ENCODE measurements around the gene SOX4. TPM values are rescaled to one million over a fixed set of nuclear protein-coding genes. Genes with fewer than 3 reads are reported as not detected.

Gene SOX4
- total RNA-seq, 1 donor from 2014 or later = 10.4 TPM

GRCh38 chr6:21616005-21616404 is 22.5 kb downstream of the SOX4 start:
- no peaks in the 10 kb centered on the region for H3K4me1 ChIP-seq
- no peak overlapping the region for H3K27ac ChIP-seq
- no peaks in the 10 kb centered on the region for H3K27me3 ChIP-seq
- no peak for TF ChIP-seq CTCF (IDR thresholded peaks at IDR 0.05)
- H3K4me3 ChIP-seq = no peak overlapping the region
- H3K36me3 ChIP-seq = no peaks in the 10 kb centered on the region
- no peak for DNase-seq (ENCODE audit: low spot score in 2 of 2)
- H3K9me3 ChIP-seq = no peaks in the 10 kb centered on the region
- intact Hi-C loops (cut with DNase I) = no loop called here

GRCh38 chr6:21625642-21626041 is 32.1 kb downstream of the SOX4 start:
- Histone ChIP-seq H3K27me3 (no peaks in the 10 kb centered on the region), H3K9me3 (no peaks in the 10 kb centered on the region), H3K4me3 (no peak overlapping the region), H3K4me1 (no peaks in the 10 kb centered on the region), H3K27ac (no peak overlapping the region), H3K36me3 (no peaks in the 10 kb centered on the region)
- intact Hi-C loops (cut with DNase I) = no loop called here
- no peak for TF ChIP-seq CTCF (IDR thresholded peaks at IDR 0.05)
- no peak for DNase-seq (ENCODE audit: low spot score in 2 of 2)

GRCh38 chr6:21626756-21627155 is 33.2 kb downstream of the SOX4 start:
- H3K27me3 ChIP-seq = no peaks in the 10 kb centered on the region
- H3K9me3 ChIP-seq = no peaks in the 10 kb centered on the region
- H3K4me1 ChIP-seq = no peaks in the 10 kb centered on the region
- intact Hi-C loops (cut with DNase I) = no loop called here
- H3K4me3 ChIP-seq = no peak overlapping the region
- DNase-seq (ENCODE audit: low spot score in 2 of 2) = no peak
- H3K36me3 ChIP-seq = no peaks in the 10 kb centered on the region
- no peak overlapping the region for H3K27ac ChIP-seq
- TF ChIP-seq CTCF (IDR thresholded peaks at IDR 0.05) = no peak

DNA sequence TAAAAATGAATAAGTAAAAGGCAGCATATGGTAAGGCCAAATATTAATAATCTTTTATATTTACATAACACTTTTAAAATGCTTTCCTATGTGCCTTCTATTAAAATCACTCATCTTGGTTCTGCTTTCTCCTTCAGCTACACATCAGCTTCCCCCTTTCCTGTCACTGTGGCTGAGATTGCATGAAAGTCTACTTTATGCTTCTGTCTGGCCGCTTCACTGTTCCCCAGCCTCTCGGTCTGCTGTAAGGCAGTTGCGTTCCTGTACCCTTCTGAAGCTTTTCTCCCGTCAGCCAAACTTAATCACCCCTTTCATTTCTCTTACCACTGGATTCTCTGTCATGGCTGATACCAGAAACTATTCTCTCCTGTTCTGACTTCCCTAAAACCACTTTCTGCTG is 34.6 kb downstream of the SOX4 start:
- no peak for DNase-seq (ENCODE audit: low spot score in 2 of 2)
- Histone ChIP-seq H3K27me3 (no peaks in the 10 kb centered on the region), H3K27ac (no peak overlapping the region), H3K36me3 (no peaks in the 10 kb centered on the region), H3K4me3 (no peak overlapping the region), H3K4me1 (no peaks in the 10 kb centered on the region), H3K9me3 (no peaks in the 10 kb centered on the region)
- no peak for TF ChIP-seq CTCF (IDR thresholded peaks at IDR 0.05)
- intact Hi-C loops (cut with DNase I) = no loop called here

- H3K4me1 ChIP-seq = peaks cover 0 to 17% of the 10 kb centered on the region in 2 donors
- DNase-seq (ENCODE audit: low spot score in 2 of 2) = no peak
Measured at GRCh38 chr6:21633511-21634109, 40.1 kb downstream of the SOX4 start.

More at GRCh38 chr6:21633511-21634109, 40.1 kb downstream of the SOX4 start:
- Histone ChIP-seq H3K36me3 (no peaks in the 10 kb centered on the region), H3K27ac (no peak overlapping the region), H3K4me3 (no peak overlapping the region), H3K9me3 (no peaks in the 10 kb centered on the region), H3K27me3 (no peaks in the 10 kb centered on the region)
- no peak for TF ChIP-seq CTCF (IDR thresholded peaks at IDR 0.05)
- intact Hi-C loops (cut with DNase I) = loop anchor here (2.0 to 5.0 kb wide), 2 partner anchors 34 to 37 kb away; no protein-coding TSS in a partner anchor

Data from ascending aorta (tissue), 2 donors.